Keratinocyte (primary cell): ENCODE measurements around the gene GPAT3. TPM values are rescaled to one million over a fixed set of nuclear protein-coding genes. Genes with fewer than 3 reads are reported as not detected.

Experiments
- DNase-seq: peaks from one replicate; pipeline ENCODE4 v3.0.0-alpha.2; 2011; ENCODE audit warnings: low read depth, missing footprints, low spot score
- FAIRE-seq: peaks from 2 replicates; lab custom pipeline; 2011; peaks lifted over from hg19 to GRCh38; lab: Jason Lieb, UNC
- H2AFZ ChIP-seq: 2 replicates; pipeline ENCODE4 v1.6.0; 2012; ENCODE audit warnings: low read length, control low read depth, inconsistent platforms; ENCODE audit not compliant: control insufficient read depth
- H3K27ac ChIP-seq: 2 replicates; pipeline ENCODE4 v1.5.1; 2011; ENCODE audit warnings: low read length; ENCODE audit not compliant: control insufficient read depth, insufficient read depth
- H3K27me3 ChIP-seq: 3 replicates; pipeline ENCODE4 v1.6.0; 2011; ENCODE audit warnings: low read length; ENCODE audit not compliant: control insufficient read depth, insufficient read depth; ENCODE audit errors: extremely low read depth
- H3K36me3 ChIP-seq, 2 experiments: 2 replicates in 1 of 2; 3 replicates in 1 of 2; pipeline ENCODE4 v1.5.1; 2011; ENCODE audit warnings: low read length in 2 of 2, mild to moderate bottlenecking in 1 of 2; ENCODE audit not compliant: control insufficient read depth in 2 of 2, insufficient read depth in 2 of 2; ENCODE audit errors: extremely low read depth in 1 of 2
- H3K4me1 ChIP-seq: 3 replicates; pipeline ENCODE4 v1.5.1; 2011; ENCODE audit warnings: low read length; ENCODE audit not compliant: control insufficient read depth, insufficient read depth; ENCODE audit errors: extremely low read depth
- H3K4me2 ChIP-seq: 3 replicates; pipeline ENCODE4 v1.6.0; 2011; ENCODE audit warnings: low read depth, low read length; ENCODE audit not compliant: control insufficient read depth, insufficient read depth; ENCODE audit errors: extremely low read depth
- H3K4me3 ChIP-seq, 3 experiments: fragments of 200-600 bp in 1 of 3; sonication (generic) in 1 of 3; 2 replicates in 2 of 3; 3 replicates in 1 of 3; pipeline ENCODE4 v1.5.1; 2011 to 2016; ENCODE audit warnings: low read length in 3 of 3, mild to moderate bottlenecking in 3 of 3, control low read depth in 2 of 3, inconsistent platforms in 1 of 3, low read depth in 1 of 3, mixed read lengths in 1 of 3, mixed run types in 1 of 3, moderate library complexity in 1 of 3; ENCODE audit not compliant: control insufficient read depth in 2 of 3, insufficient read depth in 2 of 3; ENCODE audit errors: extremely low read depth in 1 of 3
- H3K79me2 ChIP-seq: 2 replicates; pipeline ENCODE4 v1.6.0; 2012; ENCODE audit warnings: low read length; ENCODE audit not compliant: control insufficient read depth, insufficient read depth
- H3K9ac ChIP-seq: 3 replicates; pipeline ENCODE4 v1.6.0; 2011; ENCODE audit warnings: low read length; ENCODE audit not compliant: control insufficient read depth, insufficient read depth; ENCODE audit errors: extremely low read depth
- H3K9me1 ChIP-seq: 3 replicates; pipeline ENCODE4 v1.6.0; 2011; ENCODE audit warnings: low read length; ENCODE audit not compliant: control insufficient read depth, insufficient read depth; ENCODE audit errors: extremely low read depth
- H3K9me3 ChIP-seq: 2 replicates; pipeline ENCODE4 v1.5.1; 2012; ENCODE audit warnings: low read depth, low read length; ENCODE audit not compliant: control insufficient read depth
- H4K20me1 ChIP-seq: 3 replicates; pipeline ENCODE4 v1.6.0; 2011; ENCODE audit warnings: low read length; ENCODE audit not compliant: control insufficient read depth, insufficient read depth; ENCODE audit errors: extremely low read depth
- EZH2 ChIP-seq: IDR thresholded peaks from one replicate; pipeline ENCODE4 v1.6.1; 2012; ENCODE audit warnings: inconsistent platforms, mild to moderate bottlenecking, low read length, moderate library complexity
- dilution Hi-C: fragments of 300-500 bp; cut with MboI; formaldehyde crosslinking; loops from one replicate; pipeline ENCODE4 v1.7.0; 2020; ENCODE audit warnings: low sequenced_read_pairs; ENCODE audit not compliant: extremely low pct_ligation_motif_present
- polyA plus RNA-seq, 5 experiments: library from polyadenylated mRNA; depleted of rRNA in 3 of 5; stranded (reverse) in 3 of 5; stranded (forward) in 1 of 5; unstranded in 1 of 5; fragments of >200 nt; gene quantifications; 1 replicate in 1 of 5; 2 replicates in 3 of 5; 3 replicates in 1 of 5; pipeline versions ENCODE4 v1.2.1 to v1.2.3, GENCODE V29; 2011 to 2012; ENCODE audit warnings: missing spikeins in 2 of 5, low read depth in 1 of 5, low replicate concordance in 1 of 5
- TF ChIP-seq, protein P1 (sequence below), 3 experiments: IDR thresholded peaks in 1 of 3; conservative IDR thresholded peaks in 1 of 3; optimal IDR thresholded peaks in 1 of 3; 2 replicates in 2 of 3; 3 replicates in 1 of 3; pipeline versions ENCODE3 to v1.5.1; 2011; ENCODE audit warnings: low read length in 3 of 3, mild to moderate bottlenecking in 3 of 3, moderate library complexity in 2 of 3, control low read depth in 1 of 3, inconsistent platforms in 1 of 3; ENCODE audit not compliant: insufficient read depth in 2 of 3; ENCODE audit errors: extremely low read depth in 1 of 3

Gene GPAT3
- polyA plus RNA-seq, 1 donor (not counting 4 experiments of a cell fraction or from before 2014, with no cell fraction given), result 2.4 TPM

GRCh38 chr4:83556816-83557215 is 20.9 kb downstream of the GPAT3 start:
- DNase-seq, result no peak
- Histone ChIP-seq H3K79me2 (no peaks in the 10 kb centered on the region), H3K27ac (no peak overlapping the region)

DNA sequence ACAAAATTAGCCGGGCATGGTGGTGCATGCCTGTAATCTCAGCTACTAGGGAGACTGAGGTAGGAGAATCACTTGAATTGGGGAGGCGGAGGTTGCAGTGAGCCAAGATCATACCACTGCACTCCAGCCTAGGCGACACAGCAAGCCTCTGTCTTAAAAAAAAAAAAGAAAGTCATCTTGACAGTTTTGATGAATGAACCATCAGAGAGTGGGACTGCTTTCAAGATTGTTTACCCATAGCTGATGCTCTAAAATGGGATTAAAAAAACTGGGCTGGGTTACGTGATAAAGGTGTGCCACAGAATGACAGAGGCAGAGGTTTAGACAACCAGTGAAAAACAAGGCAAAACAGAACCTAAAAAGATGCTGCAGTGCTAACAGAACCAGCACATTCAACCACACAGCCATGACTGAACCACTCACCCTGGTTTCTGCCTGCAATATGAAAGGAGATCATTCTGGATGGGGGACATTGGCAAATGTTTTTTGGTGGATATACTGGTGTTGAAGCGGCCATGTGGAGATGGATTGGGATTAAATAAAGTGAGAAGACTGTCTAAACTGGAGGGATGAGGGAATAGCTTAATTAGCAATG is 22.2 kb downstream of the GPAT3 start:
- H3K27ac ChIP-seq, result no peak overlapping the region
- peaks cover 13% of the 10 kb centered on the region for H3K4me1 ChIP-seq
- TF ChIP-seq, protein P1, sequence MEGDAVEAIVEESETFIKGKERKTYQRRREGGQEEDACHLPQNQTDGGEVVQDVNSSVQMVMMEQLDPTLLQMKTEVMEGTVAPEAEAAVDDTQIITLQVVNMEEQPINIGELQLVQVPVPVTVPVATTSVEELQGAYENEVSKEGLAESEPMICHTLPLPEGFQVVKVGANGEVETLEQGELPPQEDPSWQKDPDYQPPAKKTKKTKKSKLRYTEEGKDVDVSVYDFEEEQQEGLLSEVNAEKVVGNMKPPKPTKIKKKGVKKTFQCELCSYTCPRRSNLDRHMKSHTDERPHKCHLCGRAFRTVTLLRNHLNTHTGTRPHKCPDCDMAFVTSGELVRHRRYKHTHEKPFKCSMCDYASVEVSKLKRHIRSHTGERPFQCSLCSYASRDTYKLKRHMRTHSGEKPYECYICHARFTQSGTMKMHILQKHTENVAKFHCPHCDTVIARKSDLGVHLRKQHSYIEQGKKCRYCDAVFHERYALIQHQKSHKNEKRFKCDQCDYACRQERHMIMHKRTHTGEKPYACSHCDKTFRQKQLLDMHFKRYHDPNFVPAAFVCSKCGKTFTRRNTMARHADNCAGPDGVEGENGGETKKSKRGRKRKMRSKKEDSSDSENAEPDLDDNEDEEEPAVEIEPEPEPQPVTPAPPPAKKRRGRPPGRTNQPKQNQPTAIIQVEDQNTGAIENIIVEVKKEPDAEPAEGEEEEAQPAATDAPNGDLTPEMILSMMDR (optimal IDR thresholded peaks at IDR 0.05 in 1 of 3, IDR thresholded peaks at IDR 0.05 in 1 of 3, conservative IDR thresholded peaks at IDR 0.05 in 1 of 3; ENCODE audit: extremely low read depth in 1 of 3, insufficient read depth in 2 of 3, low read length in 3 of 3), result no peak
- TF ChIP-seq EZH2, result no peak
- H3K9me3 ChIP-seq, result no peaks in the 10 kb centered on the region
- no peaks in the 10 kb centered on the region for H3K27me3 ChIP-seq
- H3K4me3 ChIP-seq, result no peak overlapping the region
- H3K36me3 ChIP-seq, result no peaks in the 10 kb centered on the region
- no peak overlapping the region for H3K4me2 ChIP-seq
- no peak overlapping the region for H3K9ac ChIP-seq
- no peaks in the 10 kb centered on the region for H4K20me1 ChIP-seq
- H3K79me2 ChIP-seq, result no peaks in the 10 kb centered on the region
- H3K9me1 ChIP-seq, result no peaks in the 10 kb centered on the region
- DNase-seq, result no peak
- FAIRE-seq, result peak; percentile 36
- H2AFZ ChIP-seq, result no peak overlapping the region
- dilution Hi-C loops, result no loop called here

More at GRCh38 chr4:83556816-83557215, 20.9 kb downstream of the GPAT3 start:
- Histone ChIP-seq H2AFZ (no peak overlapping the region), H3K36me3 (no peaks in the 10 kb centered on the region), H3K4me3 (no peak overlapping the region), H3K9me3 (no peaks in the 10 kb centered on the region), H3K4me2 (no peak overlapping the region), H3K9me1 (no peaks in the 10 kb centered on the region), H3K27me3 (no peaks in the 10 kb centered on the region), H4K20me1 (no peaks in the 10 kb centered on the region), H3K9ac (no peak overlapping the region), H3K4me1 (peaks cover 27% of the 10 kb centered on the region)
- TF ChIP-seq, protein P1 (optimal IDR thresholded peaks at IDR 0.05 in 1 of 3, IDR thresholded peaks at IDR 0.05 in 1 of 3, conservative IDR thresholded peaks at IDR 0.05 in 1 of 3; ENCODE audit: extremely low read depth in 1 of 3, insufficient read depth in 2 of 3, low read length in 3 of 3), result no peak
- no peak for TF ChIP-seq EZH2
- no peak for FAIRE-seq
- dilution Hi-C loops, result no loop called here
